ENCODE results near the gene BCL2.

The BCL2 gene

DNA sequence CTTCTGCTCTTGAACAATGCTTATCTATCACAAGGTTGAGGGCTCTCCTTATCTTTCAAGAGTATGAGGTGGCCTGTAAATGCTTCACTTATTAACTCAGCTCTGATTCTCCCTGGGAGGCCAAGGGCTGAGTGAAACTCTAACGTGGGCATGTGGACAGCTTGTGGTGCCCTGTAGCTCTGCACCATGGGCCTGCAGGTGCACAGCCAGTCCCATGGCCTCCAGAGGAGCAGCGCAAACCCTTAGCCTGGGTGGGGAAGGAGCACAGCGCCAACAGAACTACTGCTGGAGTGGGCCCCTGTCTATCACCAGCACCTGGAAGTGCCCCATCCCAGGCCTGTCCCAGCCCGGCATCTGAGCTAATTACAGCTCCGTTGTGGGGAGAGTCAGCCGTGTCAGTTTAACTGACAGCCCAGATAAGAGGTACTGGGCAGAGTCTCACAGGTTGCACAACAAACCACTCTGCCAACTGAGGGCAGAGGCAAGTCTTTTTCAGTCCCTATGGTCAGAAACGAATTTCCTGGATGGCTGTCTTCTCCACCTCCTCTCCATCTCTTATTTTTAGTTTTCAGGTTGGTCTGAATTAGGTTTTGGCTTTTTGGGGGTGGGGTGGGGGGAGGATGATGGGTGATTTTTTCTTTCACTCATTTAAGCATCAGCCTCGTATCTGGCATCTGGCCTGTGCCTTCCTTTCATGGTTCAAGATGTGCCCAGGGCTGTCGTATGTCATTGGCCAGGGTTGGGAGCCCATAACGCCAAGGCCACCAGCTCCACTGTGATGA lies 219.5 kb downstream of the BCL2 start:
- no peak for DNase-seq

DNA sequence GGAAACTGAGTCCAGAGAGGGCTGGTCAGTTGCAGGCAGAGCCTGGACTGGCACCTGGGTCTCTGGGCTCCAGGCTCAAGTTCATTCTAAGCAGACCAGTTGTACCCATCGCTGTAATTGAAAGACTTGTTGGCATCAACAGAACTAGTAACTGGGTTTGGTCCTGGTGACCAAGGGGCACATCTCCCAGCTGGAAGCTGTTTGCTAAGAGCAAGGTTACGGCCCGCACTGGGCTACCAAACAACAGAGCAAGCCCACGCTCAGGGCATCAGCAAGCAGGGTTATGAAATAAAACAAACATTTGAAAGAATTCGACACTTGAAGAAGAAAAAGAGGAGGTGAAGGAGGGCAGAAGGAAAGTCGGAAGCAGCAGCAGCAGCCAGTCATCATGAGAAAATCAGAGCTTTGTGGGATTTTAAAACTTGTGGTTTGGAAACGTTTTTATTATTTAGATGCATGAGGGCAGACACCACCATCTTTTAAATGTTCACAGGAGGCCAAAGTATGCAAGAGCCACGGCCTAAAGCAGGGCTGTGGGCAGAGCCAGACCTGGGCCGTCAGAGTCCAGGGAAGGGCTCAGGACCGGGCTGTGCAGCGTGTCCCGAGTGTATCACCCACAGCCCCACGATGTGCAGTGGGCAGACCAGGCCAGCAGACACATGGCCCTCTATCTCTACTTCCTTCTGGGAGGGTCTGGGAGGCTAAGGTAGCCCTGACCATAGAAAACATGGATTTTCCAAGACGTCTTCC lies 220.3 kb downstream of the BCL2 start:
- DNase-seq, result no peak

DNA sequence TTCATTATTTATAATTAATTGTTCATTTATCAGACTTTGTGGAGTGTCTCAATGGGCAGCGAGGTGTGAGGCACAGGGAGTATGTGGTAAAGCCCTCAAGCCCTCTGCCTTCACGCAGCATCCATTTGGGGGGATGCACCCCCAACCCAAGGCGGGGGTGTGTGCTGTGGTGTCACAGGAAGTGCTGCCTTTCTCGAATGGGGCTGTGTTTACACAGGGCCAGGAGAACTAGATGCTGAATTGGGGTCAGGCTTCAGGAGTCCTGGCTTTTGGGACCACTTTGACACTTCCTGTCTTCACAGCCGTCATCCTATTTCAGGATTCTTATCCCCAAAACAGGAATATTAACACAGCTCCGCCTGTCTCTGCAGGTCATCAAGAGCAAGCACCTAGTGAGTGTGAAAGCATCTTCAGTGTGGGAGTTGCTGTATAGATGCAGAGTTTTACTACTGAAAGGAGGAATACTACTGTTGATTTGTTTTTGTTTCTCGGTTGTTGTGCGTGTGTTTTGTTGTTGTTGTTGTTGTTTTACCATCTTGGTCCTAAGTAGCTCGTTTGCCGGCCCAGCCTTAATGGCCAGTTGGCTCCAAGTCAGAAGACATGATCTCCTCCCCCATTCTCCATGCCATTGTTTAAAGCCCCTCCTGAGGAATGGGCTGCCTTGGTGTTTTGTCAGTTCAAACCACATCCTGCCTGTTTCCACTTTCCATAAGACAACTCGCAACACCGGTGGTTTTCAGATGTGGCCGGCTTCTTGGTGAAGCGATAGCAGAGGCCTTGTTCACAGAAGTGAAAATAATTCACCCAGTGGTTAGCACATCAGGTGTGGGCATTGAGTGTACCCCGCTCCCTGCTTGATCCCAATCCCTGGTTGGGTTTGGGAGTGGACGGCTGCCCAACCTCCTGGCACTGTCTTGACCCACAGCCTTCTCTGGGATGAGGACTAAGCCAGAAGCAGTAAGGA lies 221.3 kb downstream of the BCL2 start:
- DNase-seq, result no peak

- no peak for DNase-seq
Measured at GRCh38 chr18:63097178-63097577, 222.4 kb downstream of the BCL2 start.

GRCh38 chr18:63096327-63096874 lies 223.2 kb downstream of the BCL2 start:
- DNase-seq, result no peak

DNA sequence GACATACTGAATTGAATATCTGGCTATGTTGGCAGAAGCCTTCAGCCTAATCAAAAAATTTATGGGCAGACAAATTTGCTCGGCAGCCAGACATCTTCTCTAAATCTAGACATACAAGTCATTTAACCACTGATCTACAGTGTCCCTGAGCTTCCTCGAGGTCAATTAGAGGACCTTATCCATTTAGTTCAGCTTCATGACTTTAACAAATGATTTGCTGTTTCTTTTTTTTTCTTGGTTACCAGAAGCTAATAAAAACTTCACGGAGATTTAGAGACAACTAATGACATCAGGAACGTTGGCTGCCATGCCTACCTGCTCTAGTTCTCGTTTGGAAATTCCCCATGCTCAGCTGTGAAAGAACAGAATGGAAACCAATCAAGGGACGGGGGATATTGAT lies 223.8 kb downstream of the BCL2 start:
- no peak for DNase-seq

DNA sequence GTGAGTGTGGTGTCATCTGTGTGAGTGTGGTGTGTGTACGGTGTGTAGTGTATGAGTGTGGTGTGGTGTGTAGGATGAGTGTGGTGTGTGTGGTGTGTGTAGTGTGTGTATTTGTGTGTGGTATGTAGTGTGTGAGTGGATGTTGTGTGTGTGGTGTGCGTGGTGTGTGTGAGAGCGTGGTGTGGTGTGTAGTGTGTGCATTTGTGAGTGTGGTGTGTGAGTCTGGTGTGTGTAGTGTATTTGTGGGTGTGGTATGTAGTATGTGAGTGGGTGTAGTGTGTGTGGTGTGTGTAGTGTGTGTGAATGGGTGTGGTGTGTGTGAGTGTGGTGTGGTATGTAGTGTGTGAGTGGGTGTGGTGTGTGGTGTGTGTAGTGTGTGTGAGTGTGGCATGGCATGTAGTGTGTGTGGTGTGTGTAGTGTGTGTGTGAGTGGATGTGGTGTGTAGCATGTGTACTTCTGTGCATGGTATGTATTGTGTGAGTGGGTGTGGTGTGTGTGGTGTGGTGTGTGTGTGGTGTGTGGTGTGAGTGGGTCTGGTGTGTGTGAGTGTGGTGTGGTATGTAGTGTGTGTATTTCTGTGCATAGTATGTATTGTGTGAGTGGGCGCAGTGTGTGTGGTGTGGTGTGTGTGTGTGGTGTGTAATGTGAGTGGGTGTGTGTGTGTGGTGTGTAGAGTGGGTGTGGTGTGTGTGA lies 227.8 kb downstream of the BCL2 start:
- no peak for DNase-seq

DNA sequence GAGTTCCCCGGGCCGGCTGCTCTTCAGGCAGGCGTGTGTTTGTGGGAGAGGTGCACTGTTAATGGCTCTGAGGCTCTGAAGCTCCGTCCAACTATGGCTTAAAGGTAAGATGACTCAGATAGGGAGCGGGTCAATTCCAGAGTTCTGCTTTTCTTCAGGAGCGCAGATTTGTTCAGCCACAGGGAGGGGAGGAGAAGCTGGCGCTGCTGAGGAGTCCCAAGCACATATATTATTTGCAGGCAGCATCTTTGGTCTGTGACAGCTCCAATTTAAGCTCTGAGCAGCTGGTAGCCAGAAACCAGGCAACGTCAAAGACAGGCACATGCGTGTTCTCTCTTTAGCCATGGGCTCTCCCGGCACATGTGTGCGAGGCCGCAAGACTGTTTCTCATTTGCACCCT lies 229.2 kb downstream of the BCL2 start:
- DNase-seq, result no peak

GRCh38 chr18:63089041-63089440 lies 230.5 kb downstream of the BCL2 start:
- no peak for DNase-seq

- DNase-seq, result no peak
Measured at GRCh38 chr18:63088262-63088661, 231.3 kb downstream of the BCL2 start.

DNA sequence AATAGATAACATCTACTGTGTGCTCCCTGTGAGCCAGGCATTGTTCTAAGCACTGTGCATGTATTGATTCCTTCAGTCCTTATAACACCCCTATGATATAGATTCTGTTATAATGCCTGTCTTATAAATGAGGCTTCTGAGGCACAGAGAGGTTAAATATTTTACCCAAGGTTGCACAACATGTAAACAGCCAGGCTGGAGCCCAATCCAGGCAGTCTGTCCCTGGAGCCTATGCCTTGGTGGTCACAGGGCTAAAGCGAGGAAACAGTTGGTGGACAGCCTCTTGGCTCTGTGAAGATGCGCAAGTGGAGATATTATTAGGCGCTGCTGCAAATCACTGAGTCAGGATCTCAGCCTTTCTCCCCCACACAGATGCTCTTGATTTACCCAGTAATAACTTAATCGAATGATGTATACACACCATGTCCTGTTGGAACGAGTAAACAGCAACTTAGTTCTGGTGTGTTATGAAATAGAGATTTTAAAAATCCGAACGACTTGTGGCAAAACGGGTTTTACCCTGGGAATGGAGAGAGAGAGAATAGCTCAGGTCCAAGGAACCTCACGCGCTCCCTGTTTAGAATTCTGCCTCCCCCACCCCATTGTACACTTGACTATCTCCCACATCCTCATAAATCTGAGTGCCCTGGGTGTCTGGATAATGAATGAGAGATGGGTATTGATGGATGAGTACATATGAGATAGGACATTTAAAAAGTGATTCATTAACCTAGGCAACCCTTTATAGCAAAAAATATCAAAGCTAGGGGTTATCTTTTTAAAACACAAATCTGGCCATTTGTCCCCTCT lies 231.9 kb downstream of the BCL2 start:
- no peak for DNase-seq

DNA sequence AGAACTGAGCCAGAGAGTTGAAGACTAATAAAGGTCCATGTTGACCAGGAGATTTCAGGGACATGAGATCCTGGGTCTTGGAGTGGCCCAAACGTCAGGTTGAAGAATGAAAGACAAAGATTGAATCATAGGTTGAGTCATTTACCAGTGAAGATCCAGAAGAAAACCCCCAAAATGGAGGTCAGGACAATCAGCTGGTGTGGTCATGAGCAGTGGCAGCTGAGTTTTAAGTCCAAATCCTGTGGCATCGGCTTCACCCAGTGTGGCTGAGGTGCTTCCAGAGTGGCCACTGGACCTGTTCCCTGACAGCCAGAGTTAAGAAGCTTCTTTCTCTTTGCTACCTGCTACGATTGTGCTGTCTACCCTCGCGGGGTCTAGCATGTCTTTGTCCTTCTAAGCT lies 234.0 kb downstream of the BCL2 start:
- DNase-seq, result no peak

DNA sequence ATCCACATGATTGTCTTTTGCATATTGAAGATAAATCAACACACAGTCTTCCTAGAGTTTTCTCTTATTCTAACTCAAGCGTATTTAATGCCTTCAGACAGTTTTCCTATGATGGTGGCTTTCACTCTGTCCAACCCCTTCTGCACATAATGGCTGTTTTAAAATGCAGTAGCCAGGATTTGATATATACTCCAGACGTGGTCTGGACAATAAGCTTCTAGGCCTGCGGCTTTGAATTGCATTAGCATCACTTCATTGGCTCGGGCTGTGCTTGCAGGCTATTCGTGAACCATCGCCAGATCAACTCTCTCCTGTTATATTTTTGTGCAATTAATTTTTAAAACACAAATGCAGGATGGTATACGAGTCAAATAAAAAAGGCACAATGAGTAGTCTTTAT lies 235.3 kb downstream of the BCL2 start:
- no peak for DNase-seq

- DNase-seq, result no peak
Measured at GRCh38 chr18:63083555-63083954, 236.0 kb downstream of the BCL2 start.

DNA sequence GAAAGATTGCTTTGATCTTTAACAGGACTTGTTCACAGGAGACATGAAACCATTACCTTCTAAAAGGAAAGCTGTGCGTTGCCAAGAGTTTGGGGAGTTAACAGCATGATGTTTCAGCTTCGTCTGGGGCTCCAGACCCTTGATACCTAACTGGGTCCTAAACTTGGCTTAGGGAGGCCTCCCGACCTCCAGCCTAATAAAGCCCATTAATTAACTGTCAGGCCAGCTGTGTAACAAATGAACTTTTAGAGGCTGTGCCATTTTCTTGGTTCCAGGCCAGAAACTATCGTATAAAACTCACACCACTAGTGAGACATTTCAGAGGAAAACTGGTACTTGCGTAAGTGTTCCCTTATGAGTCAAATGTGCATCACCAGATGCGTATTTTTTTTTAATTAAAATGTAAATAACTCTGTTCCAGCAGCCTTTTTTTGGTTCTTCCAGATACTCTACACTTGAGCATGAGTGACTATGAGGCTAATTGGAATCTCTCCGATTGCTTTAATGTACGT lies 236.5 kb downstream of the BCL2 start:
- DNase-seq, result no peak

GRCh38 chr18:63082366-63083019 lies 237.1 kb downstream of the BCL2 start:
- no peak for DNase-seq

GRCh38 chr18:63079114-63079513 lies 240.5 kb downstream of the BCL2 start:
- no peak for DNase-seq

- DNase-seq, result no peak
Measured at GRCh38 chr18:63078471-63078870, 241.1 kb downstream of the BCL2 start.

DNA sequence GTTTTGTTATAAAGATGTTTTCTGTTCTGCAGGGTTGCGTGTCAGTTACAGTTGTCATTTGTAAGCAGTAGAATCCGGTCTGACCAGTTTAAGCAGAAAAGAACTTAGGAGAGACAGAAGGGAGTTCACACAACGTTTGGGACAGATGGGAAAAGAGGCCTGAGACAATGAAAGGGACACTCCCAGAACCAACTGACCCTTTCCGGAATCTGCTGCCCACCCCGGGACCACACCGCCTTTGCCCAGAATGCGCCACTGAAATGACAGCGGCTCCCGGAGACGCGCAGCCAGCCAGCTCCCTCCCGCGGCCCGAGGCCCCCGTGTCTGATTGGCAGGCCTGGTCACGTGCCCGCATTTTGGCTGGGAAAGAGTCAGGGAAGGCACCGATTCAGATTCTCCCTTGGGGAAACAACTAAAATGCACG lies 244.6 kb downstream of the BCL2 start:
- DNase-seq, result peak; percentile 46

- no peak for DNase-seq
Measured at GRCh38 chr18:63073481-63073880, 246.1 kb downstream of the BCL2 start.

Measured in NCI-H1694 (cell line).